Nucleus accumbens (tissue), 56 donors: ENCODE data around the gene SLC9A7.

Source experiments
- DNase-seq, 56 donors: peaks; one replicate each; lab custom pipeline; 2025; lab: John Stamatoyannopoulos, UW

SLC9A7 gene

DNA sequence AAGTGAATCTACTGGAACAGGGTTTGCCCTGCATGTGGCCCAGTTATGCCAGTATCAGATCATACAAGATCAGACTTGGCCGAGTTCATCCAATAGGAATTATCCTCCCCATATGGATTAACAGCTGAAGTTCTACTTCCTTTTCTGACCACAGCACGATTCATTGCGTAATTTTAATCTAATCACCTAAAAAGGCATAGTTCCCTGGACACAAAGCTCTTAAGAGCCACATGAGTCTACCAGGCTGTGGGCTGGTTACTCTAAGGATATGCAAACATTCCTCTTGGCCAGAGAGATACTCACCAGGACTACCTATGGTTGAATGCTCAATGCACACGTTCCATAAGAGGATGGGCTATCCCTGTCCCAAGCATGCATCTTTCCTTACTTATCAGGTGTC is 138.4 kb downstream of the SLC9A7 start:
- no peak for DNase-seq

DNA sequence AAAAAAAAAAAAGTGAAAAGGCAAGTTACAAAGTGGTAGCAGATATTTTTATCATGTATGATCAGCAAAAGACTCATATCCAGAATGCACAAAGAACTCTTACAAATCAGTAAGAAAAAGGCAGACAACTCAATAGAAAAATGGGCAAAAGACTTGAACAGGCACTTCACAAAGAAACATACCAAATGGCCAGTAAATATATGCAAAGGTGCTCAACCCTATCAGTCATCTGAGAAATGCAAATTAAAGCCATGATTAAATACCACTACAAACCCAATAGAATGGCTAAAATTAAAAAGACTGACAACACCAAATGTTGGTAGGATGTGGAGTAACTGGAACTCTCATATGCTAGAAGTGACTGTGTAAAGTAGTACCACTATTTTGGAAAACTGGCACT is 140.0 kb downstream of the SLC9A7 start:
- no peak for DNase-seq

- no peak for DNase-seq
These were observed 141.0 kb downstream of the SLC9A7 start for GRCh38 chrX:46617906-46618305.

- DNase-seq = no peak
These were observed 147.1 kb downstream of the SLC9A7 start for GRCh38 chrX:46611658-46612362.

DNA sequence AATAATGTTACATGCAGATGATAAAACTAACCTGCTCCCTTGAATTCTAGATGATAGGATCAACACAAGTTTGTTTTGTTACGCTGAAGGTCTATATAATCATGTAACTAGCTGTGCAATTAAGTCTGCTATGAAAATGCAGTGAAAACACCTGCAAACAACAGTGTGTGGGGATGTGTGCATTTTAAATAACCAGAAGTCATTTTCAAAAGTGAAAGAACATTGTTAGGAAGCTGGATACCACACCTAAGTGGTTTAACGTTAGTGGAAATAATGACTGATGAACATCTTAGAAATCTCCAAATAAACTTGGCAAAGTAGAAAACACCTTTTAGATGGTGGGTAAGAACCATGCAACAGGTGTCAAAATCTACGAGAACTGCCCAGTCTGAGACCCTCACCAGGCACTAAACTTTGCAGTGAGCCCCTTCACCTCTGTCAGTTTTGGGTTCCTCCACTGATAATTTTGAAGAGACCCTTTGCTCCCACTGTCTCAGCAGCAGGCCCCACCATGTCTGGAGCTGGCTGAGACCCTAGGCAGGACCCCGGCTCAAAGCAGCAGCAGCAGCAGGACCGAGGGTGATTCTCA is 148.8 kb downstream of the SLC9A7 start:
- DNase-seq = no peak

DNA sequence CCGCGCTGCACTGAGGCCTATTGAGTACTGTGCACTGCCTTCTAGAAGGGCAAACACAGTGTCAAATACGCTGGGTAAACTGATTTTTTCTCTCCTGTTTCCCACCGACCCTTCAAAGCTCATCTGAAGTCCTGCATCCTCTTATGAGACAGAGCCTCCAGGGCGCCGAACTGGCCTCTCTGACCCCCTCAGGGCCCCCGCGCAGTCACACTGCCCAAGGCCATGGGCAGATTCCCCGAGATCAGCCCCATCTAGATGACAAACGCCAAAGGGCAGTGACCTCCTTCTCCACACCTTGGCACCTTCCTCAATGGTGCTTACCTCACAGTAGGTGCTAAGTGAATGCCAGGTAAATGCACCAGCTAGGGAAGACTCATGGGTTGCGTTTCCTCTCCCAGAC is 151.0 kb downstream of the SLC9A7 start:
- DNase-seq = no peak

DNA sequence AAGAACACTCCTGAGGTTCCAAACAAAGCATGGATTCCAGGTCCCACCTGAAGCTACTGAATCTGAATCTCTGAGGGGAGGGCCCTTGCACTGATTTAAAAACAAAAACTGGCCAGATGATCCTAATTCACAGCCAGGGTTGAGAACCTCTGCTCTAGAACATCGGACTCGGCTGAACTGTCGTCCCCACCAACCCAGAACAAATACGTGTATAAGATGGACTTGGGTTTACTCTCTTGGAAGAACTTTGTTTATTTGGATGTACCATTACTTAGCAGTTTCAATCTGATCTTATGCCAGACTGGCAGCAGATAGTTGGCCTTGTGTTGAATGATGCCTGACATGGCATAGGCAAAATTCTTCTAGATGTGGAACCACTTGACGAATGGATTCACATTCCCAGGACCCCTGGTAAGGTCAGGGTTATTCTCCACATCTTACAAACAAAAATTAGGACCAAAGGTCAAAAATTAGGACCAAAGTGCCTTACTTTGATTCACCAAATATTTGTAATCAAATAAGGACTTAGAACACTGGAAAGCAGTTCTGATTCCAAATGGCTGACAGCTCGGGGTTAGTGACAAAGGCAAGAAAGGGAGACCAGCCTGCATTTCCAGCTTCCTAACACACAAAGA is 156.3 kb downstream of the SLC9A7 start:
- no peak for DNase-seq

DNA sequence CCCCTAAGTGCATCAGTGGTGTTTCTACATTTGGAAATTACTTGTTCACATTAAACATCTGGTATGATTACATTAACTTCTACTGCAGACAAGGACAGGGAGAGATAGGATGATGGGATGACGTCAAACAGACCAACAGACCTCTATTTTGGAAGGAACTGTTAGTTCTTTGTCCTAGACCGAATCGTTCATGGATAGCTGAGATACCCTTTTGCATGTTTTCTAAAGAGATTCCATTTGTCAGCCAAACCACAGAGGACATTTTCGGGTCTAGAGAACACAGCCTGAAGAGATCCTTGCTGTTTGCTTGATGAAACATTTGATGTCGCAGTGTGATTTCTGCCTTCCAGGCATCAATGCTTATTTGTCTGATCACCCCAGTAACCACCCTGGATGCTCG is 157.6 kb downstream of the SLC9A7 start:
- no peak for DNase-seq

- no peak for DNase-seq
These were observed 159.8 kb downstream of the SLC9A7 start for GRCh38 chrX:46599051-46599560.

DNA sequence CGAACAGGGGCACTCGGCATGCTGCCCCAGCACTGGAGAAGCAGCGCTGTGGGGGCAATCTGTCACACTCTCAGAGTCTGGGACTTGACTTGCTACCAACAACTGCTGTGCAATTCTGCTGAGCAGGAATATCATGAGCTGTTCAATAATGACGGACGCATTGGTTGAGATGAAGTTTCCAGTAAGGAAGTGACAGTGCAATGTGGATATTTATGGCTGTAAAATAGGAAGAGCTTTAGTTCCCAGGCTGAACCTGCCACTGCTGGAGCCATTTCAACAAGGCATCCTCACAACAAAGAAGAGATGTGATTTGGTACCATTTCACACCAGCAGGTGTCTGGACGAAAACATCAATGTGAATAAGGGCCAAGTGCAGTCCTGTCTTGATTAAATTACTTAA is 161.1 kb downstream of the SLC9A7 start:
- DNase-seq = peak in 4 of 56 donors; percentile 0 to 7 (median 2)

- no peak for DNase-seq
These were observed 161.7 kb downstream of the SLC9A7 start for GRCh38 chrX:46597208-46597607.

- no peak for DNase-seq
These were observed 163.8 kb downstream of the SLC9A7 start for GRCh38 chrX:46595084-46595483.

DNA sequence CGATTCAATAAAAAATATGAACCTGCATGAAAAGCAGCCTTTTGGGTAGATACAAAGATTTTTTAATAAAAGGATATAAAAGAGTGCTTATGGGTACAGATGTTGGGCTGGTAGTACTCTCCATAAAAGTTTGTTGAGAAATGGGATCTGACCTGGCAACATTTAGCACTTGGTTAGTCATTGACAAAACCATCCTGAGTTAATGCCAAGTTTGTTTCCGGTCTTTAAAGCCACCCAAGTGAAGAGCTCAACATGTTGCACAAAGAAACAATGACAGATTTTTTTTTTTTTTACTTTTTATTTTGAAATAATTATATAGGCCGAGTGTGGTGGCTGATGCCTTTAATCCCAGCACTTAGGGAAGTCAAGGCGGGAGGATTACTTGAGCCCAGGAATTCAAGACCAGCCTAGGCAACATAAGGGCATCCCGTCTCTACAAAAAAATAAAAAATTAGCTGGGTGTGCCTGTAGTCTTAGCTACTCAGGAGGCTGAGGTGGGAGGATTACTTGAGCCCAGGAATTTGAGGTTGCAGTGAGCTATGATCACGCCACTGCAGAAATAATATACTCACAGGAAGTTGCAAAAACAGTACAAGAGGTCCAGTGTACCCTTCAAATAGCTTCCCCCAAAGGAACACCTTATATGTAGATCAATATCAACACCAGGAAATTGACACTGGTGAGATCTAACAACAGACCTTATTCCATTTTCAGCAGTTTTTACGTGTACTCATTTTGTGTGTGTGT is 168.8 kb downstream of the SLC9A7 start:
- DNase-seq = no peak

- peak in 13 of 56 donors; percentile 0 to 55 (median 11) for DNase-seq
These were observed 170.7 kb downstream of the SLC9A7 start for GRCh38 chrX:46588263-46588662.

DNA sequence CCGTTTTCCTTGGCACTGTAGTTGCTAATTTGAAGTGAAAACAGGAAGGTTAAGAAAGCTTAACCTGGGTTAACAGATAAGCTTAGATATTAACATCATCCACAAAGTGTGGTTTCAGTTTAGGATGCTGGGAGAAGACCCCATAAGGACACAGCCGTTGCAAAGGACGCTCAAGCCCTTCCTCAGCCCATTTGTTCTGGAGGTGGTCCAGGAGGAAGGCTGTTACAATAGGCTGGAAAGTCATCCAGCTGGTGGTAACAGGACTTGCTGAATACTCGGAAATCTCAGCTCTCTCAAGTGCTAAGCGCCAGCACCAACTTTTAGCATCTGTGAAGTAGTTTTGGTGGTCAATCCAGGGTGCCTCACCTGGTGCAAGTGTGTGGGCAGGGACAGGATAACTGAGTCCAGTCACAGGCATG is 171.2 kb downstream of the SLC9A7 start:
- no peak for DNase-seq

DNA sequence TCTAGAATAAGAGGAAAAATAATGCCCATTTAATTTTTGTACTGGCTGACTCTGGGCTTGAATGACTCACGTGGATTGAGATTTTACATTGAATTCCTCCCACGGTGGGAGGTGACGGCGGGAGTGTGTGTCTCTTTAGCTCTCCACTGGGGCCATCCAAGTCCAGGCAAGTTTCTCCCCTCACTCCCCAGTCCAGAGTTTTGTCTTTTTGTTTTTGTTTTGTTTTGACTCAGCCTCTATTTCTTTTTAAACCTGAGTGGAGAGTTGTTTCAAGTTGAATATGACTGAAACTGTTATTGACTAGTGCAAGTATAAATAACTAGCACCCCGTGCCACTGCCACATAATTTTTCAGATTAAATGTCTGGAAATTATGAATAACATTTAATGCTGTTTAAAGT is 171.8 kb downstream of the SLC9A7 start:
- DNase-seq = no peak

DNA sequence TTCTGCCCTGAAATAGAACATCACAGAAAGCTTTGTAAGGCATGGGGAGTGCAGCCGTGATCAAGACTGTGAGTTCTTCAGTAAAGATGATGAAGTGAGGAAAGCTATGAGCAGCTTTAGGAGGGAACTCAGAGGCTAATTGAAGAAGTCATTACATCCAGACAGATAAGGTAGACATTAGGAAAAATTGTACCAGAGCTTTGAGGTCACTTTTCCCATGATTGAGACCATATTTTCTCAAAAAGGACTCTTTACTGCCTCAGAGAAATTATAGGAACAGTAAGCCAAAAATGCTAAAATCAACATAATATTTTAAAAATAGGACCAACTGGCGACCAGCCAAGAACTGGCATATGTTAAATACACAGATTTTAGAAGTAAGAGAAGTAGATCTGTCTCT is 174.2 kb downstream of the SLC9A7 start:
- DNase-seq = no peak

DNA sequence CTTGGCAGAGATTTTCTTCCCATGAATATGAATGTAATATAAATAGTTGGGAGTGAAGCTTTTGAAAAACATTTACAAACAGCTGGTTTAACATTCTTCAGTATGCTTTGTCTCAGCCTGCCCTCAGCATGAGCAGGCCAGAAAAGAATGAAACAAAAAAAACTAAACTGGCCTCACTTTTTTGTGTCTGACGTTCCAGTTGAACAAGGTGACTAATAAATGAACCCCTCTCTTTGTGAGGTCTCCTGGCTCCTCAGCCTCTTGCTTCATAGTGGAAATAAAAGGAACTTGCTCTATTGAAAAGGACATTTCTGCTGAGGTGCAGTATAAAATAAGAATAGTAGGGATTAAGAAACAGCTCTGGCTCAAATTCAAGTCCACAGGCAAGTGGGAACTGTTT is 176.0 kb downstream of the SLC9A7 start:
- peak in 2 of 56 donors; percentile 5 to 11 for DNase-seq

DNA sequence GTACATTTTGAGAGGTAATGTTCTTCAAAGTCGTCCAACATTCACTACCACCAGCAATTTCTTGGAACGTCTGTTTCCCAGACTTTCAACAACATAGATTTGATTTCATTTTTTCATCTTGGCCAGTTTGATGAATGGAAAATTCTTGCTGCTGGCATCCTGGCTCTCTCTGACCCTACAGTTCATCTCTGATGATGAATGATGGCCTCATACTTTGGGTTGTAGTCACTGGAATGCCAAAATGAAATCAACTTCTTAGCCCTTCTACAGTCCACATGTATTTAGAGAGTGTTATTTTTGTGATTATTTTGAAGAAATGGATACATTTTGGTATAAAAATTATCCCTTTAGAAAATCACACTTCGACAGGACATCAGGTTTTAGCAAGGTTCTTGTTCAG is 176.6 kb downstream of the SLC9A7 start:
- DNase-seq = no peak

GRCh38 chrX:46580613-46581012 is 178.3 kb downstream of the SLC9A7 start:
- DNase-seq = no peak

DNA sequence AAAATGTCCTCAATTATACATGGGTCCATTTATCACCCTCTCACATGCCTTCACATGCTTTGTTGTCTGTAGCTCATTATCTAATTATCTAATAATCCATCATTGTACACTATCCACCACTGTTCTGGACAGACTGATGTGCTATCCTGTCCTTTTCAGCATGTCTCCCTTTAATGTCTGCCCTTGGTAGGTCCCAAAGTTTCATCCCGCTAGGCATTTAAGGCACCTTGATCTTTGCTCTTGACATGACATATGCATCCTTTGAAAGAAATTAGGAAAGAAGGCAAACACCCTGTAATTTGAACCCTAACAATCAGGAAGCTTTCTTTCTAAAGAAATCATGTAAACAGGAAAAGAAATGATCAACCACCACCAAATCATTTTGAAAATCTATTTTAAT is 179.7 kb downstream of the SLC9A7 start:
- DNase-seq = no peak
